NCI-H187 (cell line): Measurements from ENCODE around the gene RBM3.

ENCODE experiments used
- DNase-seq, 2 experiments: peaks; one replicate each; lab custom pipeline; 2025; lab: John Stamatoyannopoulos, UW

RBM3 gene

DNA sequence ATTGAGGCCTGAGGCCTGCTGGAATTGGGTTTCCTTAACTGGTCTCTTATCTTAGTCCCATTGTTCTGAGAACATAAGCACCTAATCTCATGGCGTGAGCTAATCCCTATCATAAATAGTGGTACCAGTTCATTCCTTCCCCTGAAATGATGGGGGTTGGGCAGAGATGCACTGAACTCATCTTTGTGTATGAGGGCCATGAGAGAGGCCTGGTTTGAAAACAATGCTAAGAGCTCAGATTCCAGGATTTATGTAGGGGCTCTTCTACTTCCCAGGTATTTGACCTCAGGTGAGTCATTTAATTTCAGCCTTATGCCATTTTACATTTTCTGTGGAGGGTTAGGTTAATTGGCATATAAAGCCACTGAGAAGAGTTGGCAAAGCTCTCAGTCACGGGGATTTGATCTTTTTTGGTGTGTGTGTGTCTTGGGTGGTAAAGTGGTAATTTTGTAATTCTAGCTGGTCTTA is 4.4 kb downstream of the RBM3 start:
- DNase-seq: no peak

DNA sequence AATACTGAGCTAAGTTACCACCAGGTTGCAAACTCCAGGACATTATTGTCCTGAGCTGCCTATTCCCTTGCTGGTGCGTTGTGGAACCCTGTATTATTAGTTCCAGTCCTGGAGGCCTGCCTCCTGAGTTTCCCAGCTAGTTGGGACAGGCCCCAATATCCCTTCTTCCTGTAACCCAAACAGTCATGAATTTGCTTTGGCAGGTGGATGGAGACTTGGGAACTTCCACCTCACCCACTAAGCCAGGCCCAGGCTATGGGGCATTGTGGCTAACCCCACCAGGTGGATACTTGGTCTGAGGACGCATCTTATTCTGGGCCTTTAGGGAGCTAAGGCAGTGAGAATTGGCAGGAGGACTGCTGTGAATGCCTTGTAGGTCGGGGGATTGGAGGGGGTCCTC is 5.0 kb downstream of the RBM3 start:
- DNase-seq: no peak

DNA sequence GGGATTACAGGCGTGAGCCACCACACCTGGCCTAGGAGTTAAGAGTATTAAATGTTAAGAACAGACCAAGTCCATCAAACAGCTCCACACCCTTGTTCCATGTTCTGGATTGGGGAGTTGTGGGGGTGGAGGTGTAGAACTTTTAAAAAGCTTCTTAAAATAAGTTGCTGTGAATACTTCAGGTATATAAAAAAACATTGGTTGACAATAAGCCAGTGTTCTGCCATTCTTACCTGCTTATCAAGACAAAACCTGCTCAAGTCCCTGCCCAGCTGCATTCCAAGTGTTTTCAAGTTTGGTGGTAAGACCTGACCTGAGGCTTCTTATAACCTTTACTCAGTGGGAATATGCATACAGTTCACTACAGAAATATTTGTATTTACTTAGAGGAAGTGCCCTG is 6.4 kb downstream of the RBM3 start:
- no peak for DNase-seq

DNA sequence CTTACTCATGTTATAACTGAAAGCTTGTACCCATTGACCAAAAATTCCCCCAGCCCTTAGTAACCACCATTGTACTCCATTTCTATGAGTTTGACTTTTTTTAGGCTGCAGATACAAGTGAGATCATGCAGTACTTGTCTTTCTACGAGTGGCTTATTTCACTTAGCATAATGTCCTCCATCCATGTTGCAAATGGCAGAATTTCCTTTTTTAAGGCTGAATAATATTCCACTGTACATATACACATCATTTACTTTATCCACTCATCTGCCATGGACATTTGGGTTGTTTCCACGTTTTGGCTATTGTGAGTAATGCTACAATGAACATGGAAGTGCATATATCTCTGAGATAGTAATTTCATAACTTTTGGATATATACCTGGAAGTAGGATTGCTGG is 10.4 kb downstream of the RBM3 start:
- DNase-seq: no peak

- no peak for DNase-seq
These were observed 15.3 kb downstream of the RBM3 start for GRCh38 chrX:48589482-48590162.

GRCh38 chrX:48590203-48591103 is 16.2 kb downstream of the RBM3 start:
- DNase-seq: no peak

GRCh38 chrX:48591255-48591791 is 17.0 kb downstream of the RBM3 start:
- no peak for DNase-seq

DNA sequence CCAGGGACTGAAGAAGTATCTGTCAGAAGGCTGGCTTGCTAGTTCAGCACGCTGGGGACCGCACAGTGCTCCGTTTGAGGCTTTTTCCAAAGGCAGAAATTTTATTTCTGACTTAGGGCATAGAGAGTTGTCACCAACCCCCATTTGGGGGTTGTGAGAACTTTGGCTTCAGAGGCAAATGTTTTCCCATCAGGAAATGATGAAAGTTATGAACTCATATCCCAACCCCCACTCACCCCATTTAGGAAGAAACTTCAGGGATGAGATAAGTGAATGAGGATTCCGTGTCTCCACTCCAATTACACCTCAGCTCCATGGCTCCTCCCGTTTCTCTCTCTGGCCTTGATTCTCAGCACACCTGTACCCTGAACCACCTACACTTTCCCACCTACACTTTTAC is 18.7 kb downstream of the RBM3 start:
- no peak for DNase-seq

DNA sequence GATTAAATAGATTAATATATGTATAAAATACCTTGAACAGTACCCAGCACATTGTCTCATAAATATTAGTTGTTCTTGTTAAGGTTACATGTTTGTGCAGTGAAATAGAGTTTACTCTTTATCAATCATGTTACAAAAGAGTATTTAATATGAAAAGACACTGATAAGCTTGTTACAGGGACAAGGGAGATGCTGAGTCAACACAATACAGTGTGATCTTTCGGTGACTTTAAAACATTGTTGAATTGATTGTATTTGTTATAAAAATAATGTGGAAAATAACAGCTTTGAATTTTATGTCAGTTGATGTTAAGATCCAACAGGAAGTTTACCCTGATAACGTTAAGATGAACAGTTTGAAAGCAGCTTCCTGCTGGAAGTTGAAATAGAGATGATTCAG is 21.6 kb downstream of the RBM3 start:
- DNase-seq: no peak

DNA sequence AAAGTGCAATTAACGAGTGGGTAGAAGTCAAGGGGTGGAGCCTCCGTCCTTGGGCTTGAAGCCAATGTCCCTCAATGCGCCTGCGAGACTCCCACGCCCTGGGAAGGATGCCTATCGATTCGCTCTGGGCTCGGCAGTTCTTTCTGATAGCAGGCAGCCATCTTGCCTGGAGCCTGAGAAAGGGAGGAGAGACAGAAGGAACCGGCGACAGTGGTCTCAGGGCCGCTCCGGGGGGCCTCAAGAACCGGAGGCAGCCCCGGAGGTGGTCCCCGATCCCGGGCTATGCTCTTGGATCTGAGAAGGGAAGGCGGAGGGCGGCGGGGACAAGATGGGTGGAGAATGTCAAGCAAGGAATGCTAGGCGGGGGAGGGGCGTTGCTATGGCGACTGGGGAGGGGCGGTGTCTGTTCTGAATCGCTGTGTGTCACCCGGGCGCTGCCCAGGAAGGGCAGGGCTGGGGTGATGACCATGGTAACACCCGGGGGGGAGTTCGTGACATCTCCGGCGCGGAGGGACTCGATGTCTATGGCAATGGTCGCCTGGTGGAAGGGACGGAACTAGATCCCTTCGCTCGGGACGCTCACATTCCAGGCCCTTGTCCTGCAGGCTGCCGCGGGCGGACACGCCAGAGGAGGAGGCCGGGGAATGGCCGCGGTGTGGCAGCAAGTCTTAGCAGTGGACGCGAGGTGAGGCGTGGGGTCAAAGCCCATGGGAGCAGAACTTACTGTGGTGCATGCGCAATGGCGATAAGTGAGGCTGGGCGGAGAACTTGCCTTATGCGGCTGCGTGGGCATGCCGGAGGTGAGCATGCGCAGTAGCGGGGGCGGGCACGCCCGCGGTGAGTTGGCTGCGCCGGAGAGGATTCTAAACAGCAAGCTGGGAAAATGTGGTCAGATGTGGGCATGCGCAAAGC is 23.3 kb downstream of the RBM3 start, which contains the start of gene WDR13:
Gene WDR13, plus strand, starts transcription at position 140 of the 912 bp plus-strand sequence. Its CDS starts 505 bp downstream, at position 645.
- DNase-seq: peak; percentile 67 to 78

DNA sequence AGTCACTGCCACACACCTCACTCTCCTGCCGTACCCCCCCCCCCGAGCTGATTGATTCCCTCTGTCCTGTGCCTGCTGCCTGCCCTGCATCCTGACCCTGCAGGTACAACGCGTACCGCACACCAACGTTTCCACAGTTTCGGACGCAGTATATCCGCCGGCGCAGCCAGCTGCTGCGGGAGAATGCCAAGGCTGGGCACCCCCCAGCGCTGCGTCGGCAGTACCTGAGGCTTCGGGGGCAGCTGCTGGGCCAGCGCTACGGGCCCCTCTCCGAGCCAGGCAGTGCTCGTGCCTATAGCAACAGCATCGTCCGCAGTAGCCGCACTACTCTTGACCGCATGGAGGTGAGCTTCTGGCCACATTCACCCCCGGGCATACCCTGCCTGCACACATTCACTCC is 24.3 kb downstream of the RBM3 start:
- no peak for DNase-seq

DNA sequence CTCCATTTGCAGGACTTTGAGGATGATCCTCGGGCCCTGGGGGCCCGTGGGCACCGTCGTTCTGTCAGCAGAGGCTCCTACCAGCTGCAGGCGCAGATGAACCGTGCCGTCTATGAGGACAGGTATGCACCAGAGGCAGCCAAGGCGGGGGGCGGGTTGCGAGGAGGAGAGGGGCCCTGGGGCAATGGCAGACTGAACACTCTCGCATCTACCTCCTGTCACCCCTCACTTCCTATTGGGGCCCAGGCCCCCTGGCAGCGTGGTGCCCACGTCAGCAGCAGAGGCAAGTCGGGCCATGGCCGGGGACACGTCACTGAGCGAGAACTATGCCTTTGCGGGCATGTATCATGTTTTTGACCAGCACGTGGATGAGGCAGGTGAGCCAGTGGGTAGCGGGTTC is 25.1 kb downstream of the RBM3 start:
- DNase-seq: no peak

DNA sequence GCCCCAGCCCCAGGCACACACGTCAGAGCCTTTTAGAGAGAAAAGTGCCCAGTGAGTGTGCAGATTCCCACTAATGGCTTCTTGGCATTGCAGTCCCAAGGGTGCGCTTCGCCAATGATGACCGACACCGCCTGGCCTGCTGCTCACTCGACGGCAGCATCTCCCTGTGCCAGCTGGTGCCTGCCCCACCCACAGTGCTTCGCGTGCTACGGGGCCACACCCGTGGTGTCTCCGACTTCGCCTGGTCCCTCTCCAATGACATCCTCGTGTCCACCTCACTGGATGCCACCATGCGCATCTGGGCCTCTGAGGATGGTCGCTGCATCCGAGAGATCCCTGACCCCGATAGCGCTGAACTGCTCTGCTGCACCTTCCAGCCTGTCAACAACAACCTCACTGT is 25.9 kb downstream of the RBM3 start:
- DNase-seq: no peak

DNA sequence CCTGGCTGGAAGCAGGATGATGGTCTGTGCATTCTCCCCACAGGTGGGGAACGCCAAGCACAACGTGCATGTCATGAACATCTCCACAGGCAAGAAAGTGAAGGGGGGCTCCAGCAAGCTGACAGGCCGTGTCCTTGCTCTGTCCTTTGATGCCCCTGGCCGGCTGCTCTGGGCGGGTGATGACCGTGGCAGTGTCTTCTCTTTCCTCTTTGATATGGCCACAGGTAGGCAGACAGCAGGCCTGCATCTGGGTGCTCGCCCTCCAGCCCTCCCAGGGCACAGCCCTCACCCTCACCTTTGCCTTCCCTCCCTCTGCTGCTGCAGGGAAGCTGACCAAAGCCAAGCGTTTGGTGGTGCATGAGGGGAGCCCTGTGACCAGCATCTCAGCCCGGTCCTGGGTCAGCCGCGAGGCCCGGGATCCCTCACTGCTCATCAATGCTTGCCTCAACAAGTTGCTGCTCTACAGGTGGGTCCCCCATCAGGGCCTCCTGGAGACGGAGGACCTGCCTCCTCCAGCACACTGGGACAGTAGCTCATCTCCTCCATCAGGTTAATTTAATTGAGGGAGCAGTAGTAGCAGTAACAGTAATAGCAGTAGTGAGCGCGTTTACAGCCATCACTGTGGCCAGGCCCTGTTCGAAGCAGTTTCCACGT is 27.6 kb downstream of the RBM3 start:
- no peak for DNase-seq

DNA sequence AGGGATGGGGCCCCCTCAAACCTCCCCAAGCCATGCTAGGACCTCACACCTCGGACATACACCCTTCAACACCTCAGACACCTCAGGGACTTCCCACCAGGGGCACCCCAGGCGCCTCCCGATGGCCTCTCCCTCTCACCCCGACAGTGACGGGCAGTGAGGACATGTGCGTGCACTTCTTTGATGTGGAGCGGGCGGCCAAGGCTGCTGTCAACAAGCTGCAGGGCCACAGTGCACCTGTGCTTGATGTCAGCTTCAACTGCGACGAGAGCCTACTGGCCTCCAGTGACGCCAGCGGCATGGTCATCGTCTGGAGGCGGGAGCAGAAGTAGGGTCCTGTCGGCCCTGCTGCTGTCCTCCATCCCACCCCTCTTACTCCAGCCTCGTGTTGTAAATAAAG is 30.4 kb downstream of the RBM3 start:
- no peak for DNase-seq

DNA sequence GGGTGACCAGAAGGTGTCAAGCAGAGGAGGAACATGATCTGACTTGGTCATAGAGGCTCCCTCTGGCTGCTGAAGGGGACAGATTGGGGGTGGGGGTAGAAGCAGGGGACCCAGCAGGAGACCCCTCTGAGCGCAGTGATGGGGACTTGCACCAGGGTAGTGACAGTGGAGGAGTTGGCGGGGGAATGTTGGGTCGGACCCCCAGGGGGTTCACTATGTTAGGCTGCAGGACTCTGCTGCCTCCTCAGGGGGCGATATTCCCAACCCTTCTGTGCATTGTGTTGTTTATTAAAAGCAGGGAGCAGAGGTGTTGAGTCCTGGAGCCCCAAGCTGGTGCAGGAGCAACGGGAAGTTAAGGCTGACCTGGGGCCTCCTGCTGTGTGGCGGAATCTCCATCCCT is 31.8 kb downstream of the RBM3 start:
- DNase-seq: no peak

DNA sequence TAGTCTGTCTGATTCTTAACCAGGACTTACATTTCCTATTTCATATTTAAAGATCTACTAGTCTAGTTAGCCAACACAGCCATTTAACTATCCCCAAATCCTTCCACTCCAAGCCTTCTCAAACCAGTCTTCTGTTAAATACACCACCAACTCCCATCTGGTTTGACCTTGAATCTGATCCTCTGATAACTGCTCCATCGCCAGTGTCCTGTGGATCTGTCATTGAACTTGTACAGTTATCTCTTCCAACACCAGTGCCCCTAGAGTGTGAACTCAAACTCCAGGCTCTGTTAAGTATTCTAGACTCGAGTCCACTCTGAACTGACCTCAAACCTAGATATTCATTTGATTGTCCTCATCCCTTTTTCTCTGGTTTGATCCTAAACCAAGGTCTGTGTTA is 37.4 kb downstream of the RBM3 start:
- no peak for DNase-seq

DNA sequence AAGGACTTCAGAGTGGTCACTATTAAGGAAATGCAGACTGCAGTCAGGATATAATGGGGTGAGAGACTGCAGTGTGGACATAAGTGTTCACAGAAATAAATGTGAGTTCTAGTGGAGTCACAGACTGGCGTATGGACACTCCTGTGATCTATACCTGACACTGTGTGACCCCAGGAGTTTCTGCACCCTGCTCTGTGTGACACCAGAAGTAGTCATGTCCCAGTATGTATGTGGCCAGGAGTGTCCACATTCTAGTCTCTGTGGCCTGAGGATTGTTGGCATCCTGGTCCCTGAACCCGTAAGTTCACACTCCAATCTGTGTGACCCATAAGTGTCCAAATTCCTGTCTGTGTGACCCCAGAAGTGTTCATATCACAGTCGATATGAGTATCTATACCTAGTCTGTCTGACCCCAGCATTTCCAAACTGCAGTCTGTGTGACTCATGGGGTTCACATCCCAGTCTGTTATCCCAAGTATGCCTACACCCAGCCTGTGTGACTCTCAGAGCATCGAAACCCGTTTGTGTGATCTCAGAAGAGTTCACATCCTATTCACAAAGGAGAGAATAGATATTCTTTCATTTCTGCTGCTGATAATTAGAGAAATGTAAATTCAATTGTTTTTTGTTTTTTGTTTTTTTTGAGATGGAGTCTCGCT is 39.3 kb downstream of the RBM3 start:
- DNase-seq: no peak

DNA sequence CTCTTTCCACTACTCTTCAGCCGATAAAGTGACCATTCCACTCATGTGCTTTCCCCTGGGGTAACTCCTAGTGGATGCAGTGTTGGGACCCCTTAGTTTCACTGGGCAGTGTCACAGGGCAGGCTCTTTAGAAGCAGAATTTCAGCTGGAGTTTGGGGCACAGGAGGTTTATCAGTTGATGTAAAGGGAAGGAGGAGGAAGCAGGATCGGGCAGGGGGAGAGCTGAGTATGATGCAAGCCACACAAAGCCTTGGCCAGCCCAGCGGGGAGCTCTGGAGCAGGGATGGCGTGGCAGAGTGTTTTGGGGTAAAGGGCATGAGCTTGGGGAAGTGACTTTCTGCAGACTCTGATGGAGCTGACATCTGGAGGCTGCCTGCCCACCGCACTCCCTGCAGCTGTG is 42.3 kb downstream of the RBM3 start:
- DNase-seq: no peak

DNA sequence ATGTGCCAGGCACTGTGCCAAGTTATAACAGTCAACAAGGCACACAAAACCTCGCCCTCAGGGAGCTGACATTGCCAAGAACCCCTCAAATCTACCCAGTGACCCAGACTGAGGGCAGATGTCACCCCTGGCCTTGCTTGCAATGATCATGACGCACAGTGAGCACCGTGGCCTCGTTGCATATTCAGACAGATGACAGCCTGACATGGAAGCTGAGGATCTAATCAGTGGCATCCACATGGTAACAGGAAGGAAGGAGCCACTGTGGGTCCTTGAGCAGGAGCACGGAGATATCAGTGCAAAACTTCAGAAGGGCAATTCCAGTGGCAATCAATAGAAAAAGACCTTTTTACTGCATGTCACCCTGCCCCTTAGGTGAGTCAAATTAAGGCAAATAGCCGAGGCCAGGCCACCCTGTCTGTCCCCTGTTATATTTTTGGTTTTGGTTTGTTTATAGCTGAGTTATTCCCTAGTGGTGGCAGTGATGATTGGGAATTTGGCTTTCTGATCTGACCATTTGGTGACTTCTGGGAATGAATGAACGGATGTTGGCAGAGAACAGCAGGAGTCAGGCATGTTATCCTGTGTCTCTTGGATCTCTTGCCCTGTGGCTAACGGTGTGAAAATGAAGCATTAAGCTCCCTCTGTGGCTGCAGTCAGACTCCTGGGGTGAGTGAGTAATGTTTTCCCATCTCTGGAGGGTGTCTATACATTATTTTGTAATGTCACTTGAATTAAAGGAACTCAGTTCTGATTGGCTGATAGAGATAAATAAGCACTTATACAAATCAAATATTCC is 43.5 kb downstream of the RBM3 start:
- no peak for DNase-seq
